Measurements from ENCODE around the gene VAMP2.

DNA sequence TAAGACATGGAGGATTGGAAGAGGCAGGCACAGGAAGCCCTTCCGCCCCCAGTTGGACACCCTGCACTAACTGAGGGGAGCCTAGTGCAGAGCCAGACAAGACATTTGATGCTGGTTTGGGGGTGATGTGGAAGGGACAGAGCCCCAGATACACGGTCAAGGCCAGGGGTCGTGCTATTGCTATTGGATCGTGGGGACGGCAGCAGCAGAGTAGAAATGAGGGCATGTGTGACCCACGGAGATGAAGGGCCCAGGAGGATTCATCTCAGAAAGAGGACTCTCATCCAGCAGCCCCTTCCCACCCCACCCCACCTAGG is 2.0 kb upstream of the VAMP2 start:
- no peak for TF ChIP-seq KLF7 (tag by site-specific recombination; IDR thresholded peaks at IDR 0.05; ENCODE audit: borderline replicate concordance)
- TF ChIP-seq, protein P1, sequence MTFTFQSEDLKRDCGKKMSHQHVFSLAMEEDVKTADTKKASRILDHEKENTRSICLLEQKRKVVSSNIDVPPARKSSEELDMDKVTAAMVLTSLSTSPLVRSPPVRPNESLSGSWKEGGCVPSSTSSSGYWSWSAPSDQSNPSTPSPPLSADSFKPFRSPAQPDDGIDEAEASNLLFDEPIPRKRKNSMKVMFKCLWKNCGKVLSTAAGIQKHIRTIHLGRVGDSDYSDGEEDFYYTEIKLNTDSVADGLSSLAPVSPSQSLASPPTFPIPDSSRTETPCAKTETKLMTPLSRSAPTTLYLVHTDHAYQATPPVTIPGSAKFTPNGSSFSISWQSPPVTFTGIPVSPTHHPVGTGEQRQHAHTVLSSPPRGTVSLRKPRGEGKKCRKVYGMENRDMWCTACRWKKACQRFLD (tag by site-specific recombination; IDR thresholded peaks at IDR 0.05) = no peak
- no peak for TF ChIP-seq ZNF266 (tag by site-specific recombination; IDR thresholded peaks at IDR 0.05; ENCODE audit: low read depth)
- TF ChIP-seq PRDM1 (tag by site-specific recombination; IDR thresholded peaks at IDR 0.05) = no peak
- no peak for TF ChIP-seq ZNF558 (tag by site-specific recombination; IDR thresholded peaks at IDR 0.05)

All from HEK293 (cell line).